Breast epithelium (tissue), 3 donors: ENCODE results near the gene SETD3.

ENCODE experiments used
- POLR2A ChIP-seq: fragments of 450-650 bp; IDR thresholded peaks from one replicate; pipeline ENCODE4 v1.6.1; 2016; ENCODE audit warnings: antibody characterized with exemption, mild to moderate bottlenecking, moderate library complexity
- POLR2AphosphoS5 ChIP-seq, 3 donors: sonication (generic); formaldehyde crosslinking; IDR thresholded peaks; one replicate each; pipeline ENCODE4 v1.6.1; 2017; ENCODE audit warnings: antibody characterized with exemption in 3 of 3
- TF ChIP-seq, protein P1 (sequence below), 3 donors: fragments of 450-650 bp; IDR thresholded peaks; one replicate each; pipeline ENCODE4 v1.5.1; 2016 to 2017; ENCODE audit warnings: antibody characterized with exemption in 3 of 3, mild to moderate bottlenecking in 3 of 3, moderate library complexity in 3 of 3

DNA sequence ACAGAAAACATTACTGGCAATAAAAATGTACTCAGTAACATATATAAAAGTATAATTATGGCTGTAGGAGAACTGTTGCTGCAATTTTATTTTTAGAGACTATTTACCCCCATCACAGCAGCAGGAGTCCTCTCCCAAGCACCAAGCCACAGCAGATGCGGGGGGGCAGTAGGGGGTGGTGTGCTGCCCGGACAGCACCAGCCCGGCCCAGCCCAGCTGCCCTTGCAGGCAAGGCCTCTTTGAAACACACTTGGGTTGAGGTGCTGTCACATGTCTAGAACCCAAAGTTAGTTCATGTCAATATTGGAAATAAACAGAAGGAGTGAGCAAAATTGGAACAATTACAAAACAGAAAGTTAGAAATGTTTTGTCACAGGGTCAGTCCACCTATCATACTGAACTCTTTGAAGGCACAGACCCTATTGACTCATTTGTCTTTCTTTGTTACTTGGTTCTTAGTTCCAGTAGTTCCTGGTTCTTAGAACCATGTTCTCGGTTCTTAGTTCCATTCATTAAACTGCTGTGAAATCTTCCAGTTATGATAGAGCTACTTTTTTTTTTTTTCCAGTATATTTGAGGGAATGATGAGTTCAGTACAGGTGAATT, 23.3 kb upstream of the SETD3 start:
- TF ChIP-seq POLR2A (no peak), POLR2AphosphoS5 (IDR thresholded peaks at IDR 0.05) (no peak)
- TF ChIP-seq, protein P1, sequence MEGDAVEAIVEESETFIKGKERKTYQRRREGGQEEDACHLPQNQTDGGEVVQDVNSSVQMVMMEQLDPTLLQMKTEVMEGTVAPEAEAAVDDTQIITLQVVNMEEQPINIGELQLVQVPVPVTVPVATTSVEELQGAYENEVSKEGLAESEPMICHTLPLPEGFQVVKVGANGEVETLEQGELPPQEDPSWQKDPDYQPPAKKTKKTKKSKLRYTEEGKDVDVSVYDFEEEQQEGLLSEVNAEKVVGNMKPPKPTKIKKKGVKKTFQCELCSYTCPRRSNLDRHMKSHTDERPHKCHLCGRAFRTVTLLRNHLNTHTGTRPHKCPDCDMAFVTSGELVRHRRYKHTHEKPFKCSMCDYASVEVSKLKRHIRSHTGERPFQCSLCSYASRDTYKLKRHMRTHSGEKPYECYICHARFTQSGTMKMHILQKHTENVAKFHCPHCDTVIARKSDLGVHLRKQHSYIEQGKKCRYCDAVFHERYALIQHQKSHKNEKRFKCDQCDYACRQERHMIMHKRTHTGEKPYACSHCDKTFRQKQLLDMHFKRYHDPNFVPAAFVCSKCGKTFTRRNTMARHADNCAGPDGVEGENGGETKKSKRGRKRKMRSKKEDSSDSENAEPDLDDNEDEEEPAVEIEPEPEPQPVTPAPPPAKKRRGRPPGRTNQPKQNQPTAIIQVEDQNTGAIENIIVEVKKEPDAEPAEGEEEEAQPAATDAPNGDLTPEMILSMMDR (IDR thresholded peaks at IDR 0.05): no peak
